HG02588 (cell line): Measurements from ENCODE around the gene LRRC1.
"Not testable (repeated sequence)": the region's sequence is repeated elsewhere in the genome, so short reads cannot be mapped to it uniquely, and the experiment has no call there.

Source experiments
- ATAC-seq: cut with Tn5 transposase; IDR thresholded peaks from one replicate; pipeline ENCODE4 v1.9.1; 2021; ENCODE audit warnings: mild to moderate bottlenecking, moderate library complexity; ENCODE audit not compliant: unreplicated experiment

LRRC1 gene

DNA sequence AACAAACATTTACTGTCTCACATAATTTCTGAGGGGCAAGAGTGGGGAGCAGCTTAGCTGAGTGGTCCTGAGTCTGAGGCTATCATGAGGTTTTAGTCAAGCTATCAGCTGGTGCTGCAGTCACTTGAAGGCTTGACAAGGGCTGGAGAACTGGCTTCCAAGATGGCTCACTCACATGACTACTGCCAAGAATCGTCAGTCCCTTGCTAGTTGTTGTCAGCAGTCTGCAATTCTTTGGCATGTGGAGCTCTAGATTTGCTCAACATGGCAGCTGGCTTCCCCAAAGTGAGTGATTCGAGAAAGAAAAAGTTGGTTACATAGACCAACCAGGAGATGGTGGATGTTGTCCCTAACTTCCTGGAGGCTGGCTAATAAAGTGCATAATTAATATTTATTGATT, 2.8 kb upstream of the LRRC1 start:
- no peak for ATAC-seq

GRCh38 chr6:53792973-53793317, 1.9 kb upstream of the LRRC1 start:
- ATAC-seq, result no peak

- peak; percentile 25 for ATAC-seq
These were observed 1.3 kb upstream of the LRRC1 start for GRCh38 chr6:53793318-53794136.

DNA sequence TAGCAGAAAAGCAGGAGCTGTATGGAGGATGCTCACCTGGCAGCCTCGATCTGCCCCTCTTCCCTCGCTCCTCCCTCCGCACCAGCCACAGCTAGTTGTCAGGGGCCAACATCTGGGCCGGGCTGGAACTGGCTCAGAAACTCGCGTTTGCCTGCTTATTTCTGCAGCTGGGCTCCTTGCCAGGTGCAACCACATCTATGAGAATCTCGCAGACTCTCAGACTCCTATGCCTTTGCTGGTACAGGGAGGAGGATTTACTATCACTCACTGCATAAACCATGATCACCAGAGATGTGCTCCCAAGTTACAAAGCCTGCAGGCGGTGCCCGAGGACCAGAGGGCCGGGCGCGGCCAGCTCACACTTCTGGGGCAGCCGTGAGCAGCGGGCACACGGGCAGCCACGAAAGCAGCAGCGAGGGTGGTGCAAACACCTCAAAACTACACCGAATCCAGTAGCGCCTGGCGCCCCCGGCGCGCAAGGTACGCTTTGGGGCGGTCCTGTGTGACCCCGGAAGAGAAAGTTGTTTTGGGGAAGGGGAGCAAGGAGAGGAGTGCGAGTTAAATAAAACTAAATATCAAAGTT, 577 bp upstream of the LRRC1 start:
- ATAC-seq, result peak; percentile 50

DNA sequence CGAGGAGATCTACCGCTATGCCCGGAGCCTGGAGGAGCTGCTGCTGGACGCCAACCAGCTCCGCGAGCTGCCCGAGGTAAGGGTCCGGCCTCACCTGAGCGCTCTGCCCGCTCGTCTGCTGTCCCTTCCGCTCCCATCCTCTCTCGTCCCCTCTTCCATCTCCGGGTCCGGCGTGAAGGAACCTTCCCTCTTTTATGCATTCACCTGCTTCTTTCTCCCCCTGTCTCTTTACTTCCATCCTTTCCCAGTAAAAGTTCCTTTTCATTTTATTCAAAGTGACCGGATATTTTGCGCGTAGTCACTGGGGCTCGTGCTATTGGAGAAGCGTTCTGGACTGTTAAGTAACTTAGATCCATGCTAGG, 516 bp downstream of the LRRC1 start:
- ATAC-seq, result no peak

GRCh38 chr6:53795702-53796450, 1.1 kb downstream of the LRRC1 start:
- no peak for ATAC-seq

DNA sequence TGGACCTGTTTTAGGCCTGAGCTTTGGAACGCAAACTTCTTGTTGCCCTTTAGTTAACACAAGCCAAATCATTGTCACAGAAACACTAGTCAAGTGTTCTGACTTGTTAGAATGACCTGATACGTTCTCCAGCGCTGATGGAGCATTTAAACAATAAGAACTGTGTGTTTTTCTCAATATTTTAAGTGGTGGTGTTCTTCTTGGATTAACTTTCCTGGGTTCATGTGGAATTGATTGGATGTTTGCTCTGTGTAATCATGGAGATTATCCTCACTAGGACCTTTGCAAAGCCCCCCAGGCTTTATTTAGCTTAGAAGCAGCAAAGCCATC, 1.6 kb downstream of the LRRC1 start:
- no peak for ATAC-seq

DNA sequence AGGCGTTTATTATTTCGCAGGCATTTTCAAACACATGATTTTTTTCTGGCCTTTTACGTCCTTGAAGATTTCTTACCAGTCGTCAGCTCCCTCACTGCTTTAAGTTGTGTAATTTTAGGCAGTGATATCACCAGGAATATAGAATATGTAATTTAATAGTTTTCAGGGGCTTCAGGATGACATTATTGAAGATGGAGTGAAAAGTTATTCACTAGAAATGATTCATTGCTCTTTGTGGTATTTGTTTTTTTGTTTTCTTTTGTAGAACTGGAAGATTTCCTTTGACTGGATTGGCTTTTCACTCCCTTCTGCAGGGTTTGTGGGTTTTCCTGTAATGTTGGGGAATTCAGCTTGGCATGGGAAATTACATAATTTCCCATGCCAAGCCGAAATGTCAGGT, 2.0 kb downstream of the LRRC1 start:
- no peak for ATAC-seq

DNA sequence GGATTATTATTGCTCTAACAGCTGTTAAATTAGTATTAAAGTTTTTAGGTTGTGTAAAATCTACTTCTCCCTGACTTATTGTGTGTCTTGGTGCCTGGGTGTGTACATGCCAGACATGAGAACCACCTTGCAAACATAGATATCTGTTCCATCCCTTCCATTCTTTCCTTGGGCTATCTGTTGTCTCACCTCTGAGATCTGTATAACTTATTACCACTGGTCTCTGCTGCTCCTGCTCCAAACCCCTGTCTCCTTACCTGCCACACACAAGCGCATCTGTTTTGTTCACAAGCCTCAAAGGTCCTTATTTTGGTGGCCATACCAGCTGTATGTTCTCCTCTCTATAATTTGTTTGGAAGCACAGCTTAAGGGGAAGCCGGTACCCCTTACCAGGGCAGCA, 2.5 kb downstream of the LRRC1 start:
- ATAC-seq, result no peak

GRCh38 chr6:53799340-53799739, 4.5 kb downstream of the LRRC1 start:
- no peak for ATAC-seq

DNA sequence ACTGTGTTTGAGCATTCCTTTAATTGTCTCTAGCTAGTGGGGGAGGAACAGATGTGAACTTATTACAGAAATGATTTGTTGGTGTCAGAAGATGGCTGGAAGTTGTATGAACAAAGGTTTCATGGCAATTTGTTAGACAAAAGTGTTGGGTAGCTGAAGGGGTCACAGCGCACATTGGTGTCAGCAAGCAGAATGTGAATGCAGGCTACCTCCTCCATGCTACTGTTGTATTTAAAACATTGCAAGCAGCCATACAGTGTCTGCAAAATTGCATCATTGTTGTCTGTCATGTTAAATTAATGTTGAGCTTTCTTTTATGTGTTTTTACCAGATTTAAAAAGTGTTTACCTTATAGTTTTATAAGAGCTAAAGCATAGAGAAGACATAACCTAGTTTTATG, 6.2 kb downstream of the LRRC1 start:
- ATAC-seq, result no peak

DNA sequence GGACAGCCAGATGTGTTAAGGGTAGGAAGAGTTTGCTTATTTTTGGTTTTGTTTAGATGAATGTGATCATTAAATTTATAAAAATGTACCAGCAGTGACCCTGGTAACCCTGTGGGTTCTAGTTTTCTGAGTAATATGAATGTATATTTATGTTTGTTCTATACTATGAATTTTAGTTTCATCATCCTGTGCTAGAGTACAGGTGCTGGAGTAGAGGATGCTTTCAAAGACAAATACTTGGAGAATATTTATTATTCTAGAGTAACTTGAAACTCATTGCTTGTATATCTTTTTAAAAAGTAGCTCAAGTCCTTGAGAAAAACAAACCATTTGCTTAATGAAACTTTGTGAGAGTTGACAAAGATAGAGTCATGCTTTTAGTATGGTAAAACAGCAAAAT, 7.8 kb downstream of the LRRC1 start:
- ATAC-seq, result no peak

DNA sequence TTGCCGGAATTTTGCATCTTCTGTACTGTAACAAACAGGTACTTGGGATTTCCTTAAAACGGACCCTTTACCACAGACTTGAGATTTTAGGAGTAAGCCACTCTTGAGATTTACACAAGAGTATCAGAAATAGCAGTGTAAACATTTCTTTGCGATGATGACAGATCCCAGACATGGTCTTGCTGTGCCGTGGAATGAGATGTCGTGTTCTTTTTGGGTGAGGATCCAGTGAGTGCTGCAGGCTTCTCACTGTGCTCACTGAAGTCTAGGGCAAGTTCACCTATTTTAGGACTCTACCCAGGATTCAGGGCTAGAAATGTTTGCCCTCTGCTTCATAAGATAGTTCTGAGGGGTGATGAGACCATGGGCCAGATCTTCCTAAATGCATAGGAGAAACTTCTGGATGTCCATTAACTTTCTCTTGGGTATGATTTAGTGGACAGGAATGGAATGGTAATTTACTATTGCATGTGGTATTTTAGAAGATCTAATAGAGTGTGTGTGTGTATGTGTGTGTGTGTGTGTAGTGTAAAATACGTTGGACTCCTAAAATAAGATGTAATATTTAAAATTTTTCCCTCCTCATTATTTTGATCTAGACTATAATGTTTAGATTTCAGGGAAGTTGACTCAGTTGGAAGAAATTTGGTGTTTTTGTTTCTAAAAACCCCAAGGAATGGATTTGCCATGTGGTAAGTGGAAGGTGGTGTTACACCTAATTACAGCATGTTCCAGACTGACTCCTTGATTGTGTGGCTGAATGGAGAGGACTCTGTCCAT, 8.5 kb downstream of the LRRC1 start:
- ATAC-seq, result no peak

DNA sequence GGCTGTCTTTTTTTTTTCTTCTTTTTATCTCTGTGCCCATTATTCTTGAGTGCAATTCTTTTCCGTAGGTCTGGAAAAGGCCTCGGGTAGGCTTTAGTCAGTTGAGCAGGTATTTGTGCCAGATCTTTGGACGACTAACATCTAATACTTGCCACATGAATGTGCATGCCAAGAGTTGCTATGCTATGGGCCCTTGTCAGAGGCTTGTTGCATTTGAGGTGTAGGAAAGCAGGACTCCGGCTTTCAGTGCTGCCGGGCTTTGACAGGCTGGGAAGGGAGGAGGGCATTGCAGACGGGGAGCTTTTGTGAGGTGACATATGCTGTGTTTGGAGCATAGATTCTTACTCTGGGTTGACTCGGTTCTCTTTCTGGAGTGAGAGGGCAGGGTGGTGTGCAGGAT, 10.2 kb downstream of the LRRC1 start:
- no peak for ATAC-seq

GRCh38 chr6:53805725-53806124, 10.9 kb downstream of the LRRC1 start:
- no peak for ATAC-seq

GRCh38 chr6:53807606-53808005, 12.8 kb downstream of the LRRC1 start:
- ATAC-seq, result not testable (repeated sequence)

GRCh38 chr6:53808302-53808881, 13.6 kb downstream of the LRRC1 start:
- no peak for ATAC-seq

GRCh38 chr6:53809691-53810090, 14.9 kb downstream of the LRRC1 start:
- ATAC-seq, result no peak

- ATAC-seq, result peak; percentile 90
These were observed 16.3 kb downstream of the LRRC1 start for GRCh38 chr6:53811082-53811481.

- no peak for ATAC-seq
These were observed 16.9 kb downstream of the LRRC1 start for GRCh38 chr6:53811746-53812145.

GRCh38 chr6:53813096-53813495, 18.3 kb downstream of the LRRC1 start:
- ATAC-seq, result no peak
